Measurements from ENCODE around the gene AMIGO2.

DNA sequence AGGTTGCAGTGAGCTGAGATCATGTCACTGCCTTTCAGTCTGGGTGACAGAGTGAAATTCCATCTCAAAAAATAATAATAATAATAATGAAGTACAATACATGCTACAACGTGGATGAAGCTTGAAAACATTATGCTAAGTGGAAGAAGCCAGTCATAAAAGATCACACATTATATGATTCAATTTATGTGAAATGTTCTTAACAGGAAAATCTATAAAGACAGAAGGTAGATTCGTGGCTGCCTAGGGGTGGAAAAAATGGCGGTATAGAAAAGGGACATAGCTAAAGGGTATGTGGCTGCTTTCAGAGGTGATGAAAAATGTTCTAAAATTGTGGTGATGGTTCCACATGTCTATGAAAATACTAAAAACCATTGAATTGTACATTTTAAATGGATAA lies 41.0 kb upstream of the AMIGO2 start:
- no peak for TF ChIP-seq POLR2A (IDR thresholded peaks at IDR 0.05; ENCODE audit: low read depth, low read length)
- no peak for TF ChIP-seq POLR2AphosphoS5 (IDR thresholded peaks at IDR 0.05; ENCODE audit: low read depth, low read length)
